ENCODE results near the gene METRN. TPM values are rescaled to one million over a fixed set of nuclear protein-coding genes. Genes with fewer than 3 reads are reported as not detected.

Gene METRN
- total RNA-seq: 10 to 100 TPM; 28.9 to 58.9 TPM

DNA sequence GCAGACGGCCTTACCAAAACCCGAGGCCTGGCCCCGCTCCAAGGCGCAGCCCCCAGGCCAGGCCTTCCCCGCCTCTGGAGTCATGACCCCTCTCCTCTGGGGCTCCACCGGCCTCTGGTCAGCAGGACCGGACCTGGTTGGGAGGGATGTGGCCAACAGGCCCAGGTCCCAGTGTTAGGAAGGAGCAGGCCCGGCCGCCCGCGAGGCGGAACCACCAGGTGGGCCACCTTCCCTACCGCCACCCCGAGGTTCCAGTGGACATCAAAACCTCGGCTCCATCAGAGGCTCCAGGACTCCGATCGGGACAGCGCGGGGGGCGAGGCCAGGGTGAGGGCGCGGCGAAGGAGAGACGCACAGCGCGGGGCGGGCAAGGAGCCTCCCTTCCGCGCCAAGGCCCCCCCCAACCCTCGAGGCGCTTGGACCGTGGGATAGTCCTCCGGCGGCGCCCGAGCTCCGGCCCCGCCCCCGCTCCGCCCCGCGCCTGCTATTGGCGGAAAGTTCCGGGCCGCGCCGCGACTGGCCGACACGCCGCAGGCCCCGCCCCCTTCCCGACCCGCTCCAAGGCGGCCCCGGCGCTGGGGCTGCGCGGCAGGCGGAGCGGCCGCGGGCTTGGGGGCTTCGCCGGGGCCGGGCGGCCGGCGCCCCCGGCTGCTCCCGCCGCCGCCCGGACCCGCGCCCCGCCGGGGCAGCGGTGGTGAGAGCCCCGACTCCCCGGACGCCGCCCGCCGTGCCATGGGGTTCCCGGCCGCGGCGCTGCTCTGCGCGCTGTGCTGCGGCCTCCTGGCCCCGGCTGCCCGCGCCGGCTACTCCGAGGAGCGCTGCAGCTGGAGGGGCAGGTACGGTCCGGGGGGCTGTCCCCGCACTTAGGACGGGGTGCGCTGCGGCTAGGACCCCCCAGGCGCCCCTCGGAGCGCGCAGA lies at the start of gene METRN:
Gene METRN, plus strand, starts transcription at position 561 of the 919 bp plus-strand sequence. Its CDS starts 172 bp downstream, at position 733.
- Histone ChIP-seq H3K36me3 (no peaks in the 10 kb centered on the region), H3K27me3 (replicated peaks; ENCODE audit: insufficient read depth) (no peaks in the 10 kb centered on the region), H3K27ac (no peak within 1 kb of the TSS), H3K4me1 (ENCODE audit: control insufficient read depth in 1 of 2, low read depth in 2 of 2) (peaks cover 11 to 28% of the 10 kb centered on the region in 2 donors), H3K9me3 (no peaks in the 10 kb centered on the region), H3K4me3 (peak within 1 kb of the TSS; percentile 81)
- DNase-seq (ENCODE audit: low spot score) (peak; percentile 57), ATAC-seq (ENCODE audit: insufficient number of reproducible peaks, low FRiP score, low read depth) (peak; percentile 87)
- TF ChIP-seq, protein P1, sequence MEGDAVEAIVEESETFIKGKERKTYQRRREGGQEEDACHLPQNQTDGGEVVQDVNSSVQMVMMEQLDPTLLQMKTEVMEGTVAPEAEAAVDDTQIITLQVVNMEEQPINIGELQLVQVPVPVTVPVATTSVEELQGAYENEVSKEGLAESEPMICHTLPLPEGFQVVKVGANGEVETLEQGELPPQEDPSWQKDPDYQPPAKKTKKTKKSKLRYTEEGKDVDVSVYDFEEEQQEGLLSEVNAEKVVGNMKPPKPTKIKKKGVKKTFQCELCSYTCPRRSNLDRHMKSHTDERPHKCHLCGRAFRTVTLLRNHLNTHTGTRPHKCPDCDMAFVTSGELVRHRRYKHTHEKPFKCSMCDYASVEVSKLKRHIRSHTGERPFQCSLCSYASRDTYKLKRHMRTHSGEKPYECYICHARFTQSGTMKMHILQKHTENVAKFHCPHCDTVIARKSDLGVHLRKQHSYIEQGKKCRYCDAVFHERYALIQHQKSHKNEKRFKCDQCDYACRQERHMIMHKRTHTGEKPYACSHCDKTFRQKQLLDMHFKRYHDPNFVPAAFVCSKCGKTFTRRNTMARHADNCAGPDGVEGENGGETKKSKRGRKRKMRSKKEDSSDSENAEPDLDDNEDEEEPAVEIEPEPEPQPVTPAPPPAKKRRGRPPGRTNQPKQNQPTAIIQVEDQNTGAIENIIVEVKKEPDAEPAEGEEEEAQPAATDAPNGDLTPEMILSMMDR (IDR thresholded peaks at IDR 0.05): no peak

DNA sequence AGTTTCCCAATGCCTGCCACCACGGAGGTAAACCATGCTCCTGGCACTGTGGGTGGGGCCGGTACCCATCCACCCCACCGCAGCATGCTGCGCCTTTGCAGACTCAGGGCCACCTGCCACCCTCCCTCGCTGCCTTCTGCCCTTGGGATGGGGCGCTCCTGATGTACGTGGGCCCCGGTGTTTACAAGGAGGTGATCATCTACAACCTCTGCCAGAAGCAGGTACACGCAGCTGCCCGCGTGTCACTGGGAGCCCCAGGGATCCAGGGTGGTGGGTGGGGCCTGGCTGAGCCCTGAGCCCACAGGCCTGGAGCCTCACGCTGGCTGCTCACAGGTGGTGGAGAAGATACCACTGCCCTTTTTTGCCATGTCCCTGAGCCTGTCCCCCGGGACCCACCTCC lies 48.3 kb upstream of the METRN start:
- Histone ChIP-seq H3K36me3 (peaks cover 20% of the 10 kb centered on the region), H3K4me3 (no peak overlapping the region), H3K27ac (no peak overlapping the region), H3K9me3 (no peaks in the 10 kb centered on the region), H3K4me1 (ENCODE audit: control insufficient read depth in 1 of 2, low read depth in 2 of 2) (peaks cover 7 to 19% of the 10 kb centered on the region in 2 donors), H3K27me3 (replicated peaks; ENCODE audit: insufficient read depth) (no peaks in the 10 kb centered on the region)
- no peak for DNase-seq (ENCODE audit: low spot score)
- TF ChIP-seq, protein P1 (IDR thresholded peaks at IDR 0.05): no peak
- ATAC-seq (ENCODE audit: insufficient number of reproducible peaks, low FRiP score, low read depth): no peak

DNA sequence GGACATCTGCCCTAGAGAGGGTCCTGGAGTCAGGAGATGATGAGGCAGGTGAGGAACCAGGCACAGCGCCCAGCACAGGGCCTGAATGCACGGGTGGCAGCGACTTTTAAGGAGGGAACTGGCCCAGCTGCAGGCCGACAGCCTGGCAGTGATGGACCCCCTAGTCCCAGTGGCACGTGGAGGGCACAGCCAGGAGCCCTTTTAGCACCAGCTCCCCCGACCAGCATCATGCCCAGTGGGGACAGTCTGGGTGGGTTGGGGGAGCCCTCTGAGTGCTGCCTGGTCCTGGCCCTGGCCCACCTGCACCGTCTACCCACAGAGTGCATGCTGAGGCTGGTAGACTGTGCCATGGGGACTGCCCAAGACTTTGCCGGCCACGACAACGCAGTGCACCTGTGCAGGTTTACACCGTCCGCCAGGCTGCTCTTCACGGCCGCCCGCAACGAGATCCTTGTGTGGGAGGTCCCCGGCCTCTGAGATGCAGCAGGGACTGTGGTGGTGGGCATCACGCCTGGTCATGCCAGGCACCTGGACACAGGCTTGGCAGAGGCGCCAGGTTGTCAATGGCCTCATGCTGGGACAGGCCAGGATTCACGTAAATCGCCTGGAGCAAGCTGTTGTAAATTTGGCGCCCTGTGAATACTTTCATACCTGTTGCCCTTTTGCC lies 47.7 kb upstream of the METRN start:
- peak overlapping the region; percentile 91 for H3K4me3 ChIP-seq
- no peak for ATAC-seq (ENCODE audit: insufficient number of reproducible peaks, low FRiP score, low read depth)
- H3K27ac ChIP-seq: peak overlapping the region in 1 of 2 donors; percentile 68
- no peaks in the 10 kb centered on the region for H3K27me3 ChIP-seq (replicated peaks; ENCODE audit: insufficient read depth)
- TF ChIP-seq, protein P1 (IDR thresholded peaks at IDR 0.05): no peak
- H3K36me3 ChIP-seq: peaks cover 26% of the 10 kb centered on the region
- no peaks in the 10 kb centered on the region for H3K9me3 ChIP-seq
- H3K4me1 ChIP-seq (ENCODE audit: control insufficient read depth in 1 of 2, low read depth in 2 of 2): peaks cover 7 to 19% of the 10 kb centered on the region in 2 donors
- no peak for DNase-seq (ENCODE audit: low spot score)

DNA sequence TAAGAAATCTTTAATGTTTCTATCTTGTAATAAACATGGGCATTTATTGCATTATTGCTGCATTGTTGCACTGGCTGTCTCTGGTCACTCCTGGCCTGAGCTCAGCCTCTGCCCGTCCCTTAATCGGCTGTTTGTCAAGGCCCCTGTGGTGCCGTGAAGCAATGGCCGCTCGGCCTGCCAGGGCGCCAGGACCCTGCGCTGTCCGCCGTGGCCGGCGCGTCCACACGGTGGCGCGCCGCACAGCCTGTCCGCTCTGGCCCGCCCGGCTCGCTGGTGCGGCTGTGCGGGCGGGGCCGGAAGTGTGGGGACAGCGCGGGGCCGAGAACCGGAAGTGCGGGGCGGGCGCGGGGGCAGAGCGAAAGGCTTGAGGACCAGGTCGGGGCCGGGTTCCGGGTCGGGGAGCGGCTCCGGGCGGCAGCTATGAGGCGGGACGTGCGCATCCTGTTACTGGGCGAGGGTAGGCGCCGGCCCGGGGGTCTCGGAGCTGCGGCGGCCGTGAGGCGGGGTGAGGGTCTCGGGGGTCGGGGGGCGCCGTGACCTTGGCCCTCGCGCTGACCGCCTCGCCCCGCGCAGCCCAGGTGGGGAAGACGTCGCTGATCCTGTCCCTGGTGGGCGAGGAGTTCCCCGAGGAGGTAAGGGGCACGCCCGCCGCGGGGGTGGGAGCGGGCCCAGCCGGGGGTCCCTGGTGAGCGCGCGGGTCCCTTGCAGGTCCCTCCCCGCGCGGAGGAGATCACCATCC lies 47.0 kb upstream of the METRN start, which contains the start of gene RHOT2:
Gene RHOT2, plus strand, starts transcription at position 353 of the 739 bp plus-strand sequence. Its CDS starts 68 bp downstream, at position 421.
- TF ChIP-seq, protein P1 (IDR thresholded peaks at IDR 0.05): peak; percentile 80
- ATAC-seq (ENCODE audit: insufficient number of reproducible peaks, low FRiP score, low read depth) (peak; percentile 85), DNase-seq (ENCODE audit: low spot score) (peak; percentile 72)
- Histone ChIP-seq H3K4me3 (peak within 1 kb of the TSS; percentile 91), H3K27me3 (replicated peaks; ENCODE audit: insufficient read depth) (no peaks in the 10 kb centered on the region), H3K9me3 (no peaks in the 10 kb centered on the region), H3K4me1 (ENCODE audit: control insufficient read depth in 1 of 2, low read depth in 2 of 2) (peaks cover 7 to 19% of the 10 kb centered on the region in 2 donors), H3K36me3 (peaks cover 33% of the 10 kb centered on the region), H3K27ac (peak within 1 kb of the TSS; percentile 68 to 78)
